HEK293T (cell line): ENCODE results near the gene DENND4C.
"Not testable (repeated sequence)": the region's sequence is repeated elsewhere in the genome, so short reads cannot be mapped to it uniquely, and the experiment has no call there.

ENCODE experiments used
- BHLHE40 ChIP-seq: fragments of 450-650 bp; IDR thresholded peaks from 2 replicates; pipeline ENCODE4 v1.6.1; 2016; ENCODE audit warnings: mild to moderate bottlenecking, moderate library complexity, borderline replicate concordance
- CTBP1 ChIP-seq: fragments of 450-650 bp; IDR thresholded peaks from 2 replicates; pipeline ENCODE4 v1.6.1; 2016; ENCODE audit warnings: borderline replicate concordance
- FOXK2 ChIP-seq: fragments of 450-650 bp; IDR thresholded peaks from 2 replicates; pipeline ENCODE4 v1.6.1; 2016; ENCODE audit warnings: mild to moderate bottlenecking
- FOXM1 ChIP-seq: fragments of 450-650 bp; IDR thresholded peaks from 2 replicates; pipeline ENCODE4 v1.6.1; 2017; ENCODE audit warnings: mild to moderate bottlenecking, borderline replicate concordance
- HDGF ChIP-seq: fragments of 450-650 bp; IDR thresholded peaks from 2 replicates; pipeline ENCODE4 v1.6.1; 2017; ENCODE audit warnings: antibody characterized with exemption, borderline replicate concordance
- LEF1 ChIP-seq: fragments of 450-650 bp; IDR thresholded peaks from 2 replicates; pipeline ENCODE4 v1.6.1; 2017; ENCODE audit warnings: mild to moderate bottlenecking, borderline replicate concordance
- NFRKB ChIP-seq: fragments of 450-650 bp; IDR thresholded peaks from 2 replicates; pipeline ENCODE4 v1.6.1; 2016; ENCODE audit warnings: mild to moderate bottlenecking, moderate library complexity
- SP1 ChIP-seq: fragments of 450-650 bp; IDR thresholded peaks from 2 replicates; pipeline ENCODE4 v1.6.1; 2017
- SUZ12 ChIP-seq: fragments of 450-650 bp; IDR thresholded peaks from 2 replicates; pipeline ENCODE4 v1.6.1; 2016; ENCODE audit warnings: mild to moderate bottlenecking
- TARDBP ChIP-seq: fragments of 450-650 bp; IDR thresholded peaks from 2 replicates; pipeline ENCODE4 v1.6.1; 2016
- ZNF384 ChIP-seq: fragments of 450-650 bp; IDR thresholded peaks from 2 replicates; pipeline ENCODE4 v1.6.1; 2016

DNA sequence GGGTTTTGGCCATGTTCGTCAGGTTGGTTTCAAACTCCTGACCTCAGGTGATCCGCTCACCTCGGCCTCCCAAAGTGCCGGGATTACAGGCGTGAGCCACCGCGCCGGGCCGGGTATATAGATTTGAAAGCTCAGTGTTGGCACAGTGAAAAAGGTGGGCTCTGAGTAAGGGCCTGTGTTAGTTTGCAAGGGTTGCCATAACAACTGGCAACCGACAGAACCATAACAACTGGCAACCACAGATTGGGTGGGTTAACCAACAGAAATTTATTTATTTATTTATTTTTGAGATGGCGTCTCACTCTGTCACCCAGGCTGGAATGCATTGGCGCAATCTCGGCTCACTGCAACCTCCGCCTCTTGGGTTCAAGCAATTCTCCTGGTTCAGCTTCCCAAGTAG, 154.7 kb downstream of the DENND4C start:
- TF ChIP-seq HDGF, FOXM1, NFRKB, SP1, CTBP1, TARDBP, ZNF384, SUZ12, BHLHE40, LEF1, FOXK2: not testable (repeated sequence)
